HepG2 (cell line): ENCODE data around the gene PHF10. TPM values are rescaled to one million over a fixed set of nuclear protein-coding genes. Genes with fewer than 3 reads are reported as not detected.

Experiments used
- BRCA1 ChIP-seq: sonication (generic); formaldehyde crosslinking; IDR thresholded peaks from 2 replicates; pipeline ENCODE4 v1.4.0; 2020; ENCODE audit warnings: missing genetic modification reagents
- CREM ChIP-seq, 2 experiments: sonication (generic) in 1 of 2; formaldehyde crosslinking in 1 of 2; IDR thresholded peaks; 2 replicates each; pipeline versions ENCODE4 v1.4.0 to v1.6.1; 2016 to 2020; ENCODE audit warnings: antibody characterized with exemption in 1 of 2, mild to moderate bottlenecking in 1 of 2, missing genetic modification reagents in 1 of 2
- DR1 ChIP-seq: sonication (generic); formaldehyde crosslinking; IDR thresholded peaks from 2 replicates; pipeline ENCODE4 v1.8.0; 2021; ENCODE audit warnings: mild to moderate bottlenecking, missing genetic modification reagents, inconsistent platforms
- KDM6A ChIP-seq: IDR thresholded peaks from 2 replicates; pipeline ENCODE4 v1.6.1; 2016; ENCODE audit warnings: low read depth
- KLF16 ChIP-seq, 2 experiments: sonication (generic) in 1 of 2; formaldehyde crosslinking in 1 of 2; IDR thresholded peaks; 2 replicates each; pipeline versions ENCODE4 v1.6.1 to v1.8.0; 2016 to 2023; ENCODE audit warnings: missing genetic modification reagents in 2 of 2, missing compliant biosample characterization in 1 of 2
- RAD21 ChIP-seq: fragments of 450-650 bp; formaldehyde crosslinking; IDR thresholded peaks from 2 replicates; pipeline ENCODE4 v1.5.0; 2020; ENCODE audit warnings: mild to moderate bottlenecking
- SCMH1 ChIP-seq: sonication (generic); formaldehyde crosslinking; IDR thresholded peaks from 2 replicates; pipeline ENCODE4 v1.9.0; 2021; ENCODE audit warnings: missing genetic modification reagents, mild to moderate bottlenecking, borderline replicate concordance
- TAF1 ChIP-seq: sonication (generic); formaldehyde crosslinking; IDR thresholded peaks from 2 replicates; pipeline ENCODE4 v1.4.0; 2020; ENCODE audit warnings: missing genetic modification reagents
- TCF7 ChIP-seq: sonication (generic); IDR thresholded peaks from 2 replicates; pipeline ENCODE4 v1.6.1; 2016; ENCODE audit warnings: antibody characterized with exemption, low read depth
- TRIM24 ChIP-seq: sonication (generic); formaldehyde crosslinking; IDR thresholded peaks from 2 replicates; pipeline ENCODE4 v1.8.0; 2022; ENCODE audit warnings: mild to moderate bottlenecking, missing genetic modification reagents
- ZBTB20 ChIP-seq: sonication (generic); formaldehyde crosslinking; IDR thresholded peaks from 2 replicates; pipeline ENCODE4 v1.8.1; 2023; ENCODE audit warnings: missing genetic modification reagents, low read depth, mild to moderate bottlenecking, borderline replicate concordance
- ZFX ChIP-seq: sonication (generic); formaldehyde crosslinking; IDR thresholded peaks from 2 replicates; pipeline ENCODE4 v1.4.0; 2020; ENCODE audit warnings: mild to moderate bottlenecking, low read depth, missing genetic modification reagents, moderate library complexity
- ZNF317 ChIP-seq: sonication (generic); formaldehyde crosslinking; IDR thresholded peaks from 2 replicates; pipeline ENCODE4 v1.5.0; 2020; ENCODE audit warnings: mild to moderate bottlenecking, missing genetic modification reagents
- ZNF530 ChIP-seq: sonication (generic); formaldehyde crosslinking; IDR thresholded peaks from 2 replicates; pipeline ENCODE4 v1.5.0; 2020; ENCODE audit warnings: low read depth, mild to moderate bottlenecking, missing genetic modification reagents
- ZNF546 ChIP-seq: sonication (generic); formaldehyde crosslinking; conservative IDR thresholded peaks from 2 replicates; pipeline ENCODE4 v1.8.1; 2023; ENCODE audit warnings: mild to moderate bottlenecking, missing genetic modification reagents
- ZNF776 ChIP-seq: sonication (generic); formaldehyde crosslinking; IDR thresholded peaks from 2 replicates; pipeline ENCODE4 v1.4.0; 2020; ENCODE audit warnings: mild to moderate bottlenecking, missing genetic modification reagents
- ZNF780A ChIP-seq: sonication (generic); formaldehyde crosslinking; IDR thresholded peaks from 2 replicates; pipeline ENCODE4 v1.8.0; 2022; ENCODE audit warnings: mild to moderate bottlenecking, missing genetic modification reagents, moderate library complexity
- polyA plus RNA-seq, 8 experiments: library from polyadenylated mRNA; depleted of rRNA in 3 of 8; stranded (reverse) in 7 of 8; unstranded in 1 of 8; fragments of >200 nt; fragmentation: Illumina TruSeq in 4 of 8; extraction: Trizol in 4 of 8; gene quantifications; 2 replicates each; pipeline versions ENCODE4 v1.2.1 to v1.2.3, GENCODE V29; 2011 to 2016; ENCODE audit warnings: low read depth in 4 of 8, missing spikeins in 1 of 8, mixed read lengths in 1 of 8; ENCODE audit not compliant: insufficient read depth in 1 of 8
- total RNA-seq, 5 experiments: library from RNA; depleted of rRNA; stranded (reverse); fragments of >200 nt; fragmentation: Illumina TruSeq; extraction: Trizol; gene quantifications; 2 replicates each; pipeline ENCODE4 v1.2.3, GENCODE V29; 2016; ENCODE audit warnings: low read depth in 1 of 5
- TF ChIP-seq, protein P1 (sequence below): sonication (generic); formaldehyde crosslinking; IDR thresholded peaks from 2 replicates; pipeline ENCODE4 v1.8.1; 2023; ENCODE audit warnings: missing genetic modification reagents, inconsistent platforms, borderline replicate concordance
- TF ChIP-seq, protein P2 (sequence below): sonication (generic); formaldehyde crosslinking; IDR thresholded peaks from 2 replicates; pipeline ENCODE4 v1.4.0; 2020; ENCODE audit warnings: missing genetic modification reagents
- TF ChIP-seq, protein P3 (sequence below): sonication (generic); formaldehyde crosslinking; IDR thresholded peaks from 2 replicates; pipeline ENCODE4 v1.9.0; 2021; ENCODE audit warnings: missing genetic modification reagents, borderline replicate concordance
- TF ChIP-seq, protein P4 (sequence below): sonication (generic); formaldehyde crosslinking; IDR thresholded peaks from 2 replicates; pipeline ENCODE4 v1.8.0; 2023; ENCODE audit warnings: mild to moderate bottlenecking, missing genetic modification reagents
- TF ChIP-seq, protein P5 (sequence below): sonication (generic); formaldehyde crosslinking; IDR thresholded peaks from 2 replicates; pipeline ENCODE4 v1.4.0; 2020; ENCODE audit warnings: missing genetic modification reagents

PHF10 gene
- total and polyA plus RNA-seq, 2 of the 13 experiments (the other 11 are each of a cell fraction or from before 2014, with no cell fraction given), result 42.1 to 84.1 TPM

DNA sequence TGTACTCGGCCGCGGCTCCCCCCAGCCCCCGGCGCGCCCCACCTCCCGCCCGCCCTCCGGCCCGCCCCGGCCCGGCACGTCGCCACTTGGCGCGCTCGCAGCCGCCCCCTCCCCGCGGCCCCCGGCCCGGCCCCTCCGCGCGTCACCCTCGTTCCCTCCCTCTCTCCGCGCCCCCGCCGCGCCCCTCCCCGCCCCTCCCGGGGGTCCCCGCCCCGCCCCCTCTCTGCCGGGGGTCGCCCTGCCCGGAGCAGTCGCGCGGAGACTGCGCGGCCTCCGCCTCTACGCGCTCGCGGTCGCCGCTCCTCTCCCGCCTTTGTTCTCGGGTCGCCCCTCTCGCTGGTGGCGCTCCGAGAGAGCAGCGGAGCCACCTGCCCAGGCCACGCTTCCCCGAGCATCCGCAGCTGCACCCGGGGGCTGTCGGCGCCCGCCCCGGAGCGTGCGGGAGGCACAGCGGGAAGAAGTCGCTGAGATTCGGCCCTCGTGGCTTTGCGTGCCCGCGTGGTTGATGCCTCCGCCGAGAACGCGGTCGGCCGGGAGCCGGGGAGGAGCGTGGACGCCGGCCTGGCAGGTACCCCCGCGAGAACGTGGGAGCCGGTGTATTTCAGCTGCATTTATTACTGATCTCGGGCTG lies at the start of gene PHF10 (continued):
- TF ChIP-seq, protein P1, sequence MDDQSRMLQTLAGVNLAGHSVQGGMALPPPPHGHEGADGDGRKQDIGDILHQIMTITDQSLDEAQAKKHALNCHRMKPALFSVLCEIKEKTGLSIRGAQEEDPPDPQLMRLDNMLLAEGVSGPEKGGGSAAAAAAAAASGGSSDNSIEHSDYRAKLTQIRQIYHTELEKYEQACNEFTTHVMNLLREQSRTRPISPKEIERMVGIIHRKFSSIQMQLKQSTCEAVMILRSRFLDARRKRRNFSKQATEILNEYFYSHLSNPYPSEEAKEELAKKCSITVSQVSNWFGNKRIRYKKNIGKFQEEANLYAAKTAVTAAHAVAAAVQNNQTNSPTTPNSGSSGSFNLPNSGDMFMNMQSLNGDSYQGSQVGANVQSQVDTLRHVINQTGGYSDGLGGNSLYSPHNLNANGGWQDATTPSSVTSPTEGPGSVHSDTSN (CRISPR knock-in tag), result no peak; the same call in 1 of the 2 replicates
- TF ChIP-seq BRCA1 (no peak; the same call in 1 of the 2 replicates), ZNF546 (CRISPR knock-in tag) (peak; percentile 96), TCF7 (no peak), ZBTB20 (CRISPR knock-in tag) (no peak), TRIM24 (CRISPR knock-in tag) (no peak), ZFX (CRISPR knock-in tag) (peak; percentile 80), RAD21 (peak; percentile 76), ZNF780A (CRISPR knock-in tag) (peak; percentile 94), ZNF776 (peak; percentile 99), ZNF530 (CRISPR knock-in tag) (no peak), CREM (IDR thresholded peaks at IDR 0.05) (no peak), CREM (CRISPR knock-in tag; IDR thresholded peaks at IDR 0.05) (peak; percentile 20; the same call in 1 of the 2 replicates), SCMH1 (CRISPR knock-in tag) (no peak), KLF16 (CRISPR knock-in tag; IDR thresholded peaks at IDR 0.05) (peak in 1 of 2 experiments; percentile 34; a peak in 1 of 4 replicates), KDM6A (CRISPR knock-in tag) (no peak), DR1 (no peak; the same call in 1 of the 2 replicates), ZNF317 (CRISPR knock-in tag) (peak; percentile 92), TAF1 (CRISPR knock-in tag) (peak; percentile 90)
- TF ChIP-seq, protein P2, sequence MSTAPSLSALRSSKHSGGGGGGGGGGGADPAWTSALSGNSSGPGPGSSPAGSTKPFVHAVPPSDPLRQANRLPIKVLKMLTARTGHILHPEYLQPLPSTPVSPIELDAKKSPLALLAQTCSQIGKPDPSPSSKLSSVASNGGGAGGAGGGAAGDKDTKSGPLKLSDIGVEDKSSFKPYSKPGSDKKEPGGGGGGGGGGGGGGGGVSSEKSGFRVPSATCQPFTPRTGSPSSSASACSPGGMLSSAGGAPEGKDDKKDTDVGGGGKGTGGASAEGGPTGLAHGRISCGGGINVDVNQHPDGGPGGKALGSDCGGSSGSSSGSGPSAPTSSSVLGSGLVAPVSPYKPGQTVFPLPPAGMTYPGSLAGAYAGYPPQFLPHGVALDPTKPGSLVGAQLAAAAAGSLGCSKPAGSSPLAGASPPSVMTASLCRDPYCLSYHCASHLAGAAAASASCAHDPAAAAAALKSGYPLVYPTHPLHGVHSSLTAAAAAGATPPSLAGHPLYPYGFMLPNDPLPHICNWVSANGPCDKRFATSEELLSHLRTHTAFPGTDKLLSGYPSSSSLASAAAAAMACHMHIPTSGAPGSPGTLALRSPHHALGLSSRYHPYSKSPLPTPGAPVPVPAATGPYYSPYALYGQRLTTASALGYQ (CRISPR knock-in tag), result peak; percentile 20
- TF ChIP-seq, protein P3, sequence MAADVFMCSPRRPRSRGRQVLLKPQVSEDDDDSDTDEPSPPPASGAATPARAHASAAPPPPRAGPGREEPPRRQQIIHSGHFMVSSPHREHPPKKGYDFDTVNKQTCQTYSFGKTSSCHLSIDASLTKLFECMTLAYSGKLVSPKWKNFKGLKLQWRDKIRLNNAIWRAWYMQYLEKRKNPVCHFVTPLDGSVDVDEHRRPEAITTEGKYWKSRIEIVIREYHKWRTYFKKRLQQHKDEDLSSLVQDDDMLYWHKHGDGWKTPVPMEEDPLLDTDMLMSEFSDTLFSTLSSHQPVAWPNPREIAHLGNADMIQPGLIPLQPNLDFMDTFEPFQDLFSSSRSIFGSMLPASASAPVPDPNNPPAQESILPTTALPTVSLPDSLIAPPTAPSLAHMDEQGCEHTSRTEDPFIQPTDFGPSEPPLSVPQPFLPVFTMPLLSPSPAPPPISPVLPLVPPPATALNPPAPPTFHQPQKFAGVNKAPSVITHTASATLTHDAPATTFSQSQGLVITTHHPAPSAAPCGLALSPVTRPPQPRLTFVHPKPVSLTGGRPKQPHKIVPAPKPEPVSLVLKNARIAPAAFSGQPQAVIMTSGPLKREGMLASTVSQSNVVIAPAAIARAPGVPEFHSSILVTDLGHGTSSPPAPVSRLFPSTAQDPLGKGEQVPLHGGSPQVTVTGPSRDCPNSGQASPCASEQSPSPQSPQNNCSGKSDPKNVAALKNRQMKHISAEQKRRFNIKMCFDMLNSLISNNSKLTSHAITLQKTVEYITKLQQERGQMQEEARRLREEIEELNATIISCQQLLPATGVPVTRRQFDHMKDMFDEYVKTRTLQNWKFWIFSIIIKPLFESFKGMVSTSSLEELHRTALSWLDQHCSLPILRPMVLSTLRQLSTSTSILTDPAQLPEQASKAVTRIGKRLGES (CRISPR knock-in tag), result no peak
- TF ChIP-seq, protein P4, sequence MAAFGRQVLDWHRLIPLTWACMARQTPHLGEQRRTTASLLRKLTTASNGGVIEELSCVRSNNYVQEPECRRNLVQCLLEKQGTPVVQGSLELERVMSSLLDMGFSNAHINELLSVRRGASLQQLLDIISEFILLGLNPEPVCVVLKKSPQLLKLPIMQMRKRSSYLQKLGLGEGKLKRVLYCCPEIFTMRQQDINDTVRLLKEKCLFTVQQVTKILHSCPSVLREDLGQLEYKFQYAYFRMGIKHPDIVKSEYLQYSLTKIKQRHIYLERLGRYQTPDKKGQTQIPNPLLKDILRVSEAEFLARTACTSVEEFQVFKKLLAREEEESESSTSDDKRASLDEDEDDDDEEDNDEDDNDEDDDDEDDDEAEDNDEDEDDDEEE, result peak; percentile 97
- TF ChIP-seq, protein P5, sequence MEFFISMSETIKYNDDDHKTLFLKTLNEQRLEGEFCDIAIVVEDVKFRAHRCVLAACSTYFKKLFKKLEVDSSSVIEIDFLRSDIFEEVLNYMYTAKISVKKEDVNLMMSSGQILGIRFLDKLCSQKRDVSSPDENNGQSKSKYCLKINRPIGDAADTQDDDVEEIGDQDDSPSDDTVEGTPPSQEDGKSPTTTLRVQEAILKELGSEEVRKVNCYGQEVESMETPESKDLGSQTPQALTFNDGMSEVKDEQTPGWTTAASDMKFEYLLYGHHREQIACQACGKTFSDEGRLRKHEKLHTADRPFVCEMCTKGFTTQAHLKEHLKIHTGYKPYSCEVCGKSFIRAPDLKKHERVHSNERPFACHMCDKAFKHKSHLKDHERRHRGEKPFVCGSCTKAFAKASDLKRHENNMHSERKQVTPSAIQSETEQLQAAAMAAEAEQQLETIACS (CRISPR knock-in tag), result no peak
